GM18951 (cell line): ENCODE data around the gene ZNF385B.

ENCODE experiments used
- POLR2A ChIP-seq: IDR thresholded peaks from 4 replicates; pipeline ENCODE4 v1.6.1; 2011; ENCODE audit warnings: mild to moderate bottlenecking; ENCODE audit not compliant: insufficient read length, insufficient read depth; ENCODE audit errors: extremely low read depth
- in situ Hi-C: fragments of 300-500 bp; cut with MboI; formaldehyde crosslinking; loops from one replicate; pipeline ENCODE4 v1.12.0; 2022; ENCODE audit warnings: low sequenced_read_pairs, mixed read lengths, inconsistent platforms; ENCODE audit not compliant: unreplicated experiment

Gene ZNF385B

GRCh38 chr2:179594268-179595112, 266.9 kb downstream of the ZNF385B start:
- TF ChIP-seq POLR2A = no peak
- in situ Hi-C loops = no loop called here

DNA sequence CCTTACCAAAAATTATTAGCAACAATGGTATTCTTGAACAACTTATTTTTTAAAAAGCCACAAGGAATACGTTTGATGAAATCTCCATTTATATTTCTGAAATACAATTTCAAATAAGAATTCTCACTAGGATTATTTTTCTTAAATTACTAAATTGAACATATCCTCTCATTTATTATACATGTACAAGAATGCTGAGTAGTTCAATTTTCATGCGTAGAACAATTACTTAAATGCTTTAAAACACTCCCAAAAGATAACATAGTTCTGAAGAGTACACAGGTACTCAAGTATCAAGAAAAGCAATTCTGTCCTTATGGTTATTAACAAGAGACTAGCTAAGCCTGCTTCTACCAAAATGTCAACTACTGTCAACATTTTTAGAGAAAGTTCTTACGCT, 268.1 kb downstream of the ZNF385B start:
- TF ChIP-seq POLR2A = no peak
- in situ Hi-C loops = no loop called here

- TF ChIP-seq POLR2A = no peak
- in situ Hi-C loops = no loop called here
Measured at GRCh38 chr2:179592167-179592936, 269.1 kb downstream of the ZNF385B start.

DNA sequence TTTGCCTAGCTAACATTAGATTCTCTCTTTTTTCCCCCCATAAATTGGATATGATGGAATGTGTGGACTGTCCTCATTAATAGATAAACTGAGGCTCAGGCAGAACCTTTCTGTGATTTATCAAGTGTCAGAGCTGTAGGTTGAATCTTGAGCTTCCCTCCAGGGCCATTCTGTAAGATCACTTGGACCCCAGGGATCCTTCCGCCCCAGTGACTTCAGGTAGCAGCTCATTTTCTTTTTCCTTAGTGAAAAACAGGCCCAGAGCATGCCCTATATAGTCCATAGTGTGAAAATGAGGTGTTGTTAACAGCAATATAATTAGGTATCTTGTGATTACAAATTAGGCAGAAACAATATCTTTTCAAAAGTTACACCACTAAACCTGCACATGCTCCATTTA, 269.7 kb downstream of the ZNF385B start:
- TF ChIP-seq POLR2A = no peak
- in situ Hi-C loops = no loop called here

DNA sequence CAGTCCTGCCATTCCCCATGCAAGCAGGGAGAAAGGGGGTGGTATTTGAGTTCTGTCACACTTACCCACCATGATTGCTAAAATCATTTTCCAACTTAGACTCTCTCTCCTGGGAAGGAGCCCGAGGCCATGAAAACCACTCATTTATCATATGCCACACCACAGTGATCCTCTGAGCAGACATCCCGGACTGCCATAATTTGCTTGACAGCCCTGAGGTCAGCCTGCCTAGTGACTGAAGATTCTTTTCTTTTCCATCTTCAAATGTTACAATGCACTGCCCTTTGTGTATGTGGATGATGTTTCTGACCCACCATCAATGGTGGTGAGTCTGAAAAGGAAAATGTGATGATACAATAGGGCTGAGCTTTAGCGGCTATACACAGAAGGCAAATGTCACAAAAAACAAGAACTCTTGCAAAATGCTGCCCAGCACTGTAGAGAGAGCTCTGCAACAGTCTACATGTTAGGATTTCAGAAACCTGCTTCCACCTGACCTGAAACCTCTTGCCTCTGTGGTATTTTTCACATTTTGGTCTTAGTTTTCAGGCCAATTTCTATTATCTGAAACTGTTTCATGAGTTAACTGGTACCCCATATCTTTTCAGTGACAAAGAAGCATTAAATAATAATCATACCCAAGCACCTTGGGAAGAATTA, 272.8 kb downstream of the ZNF385B start:
- in situ Hi-C loops = no loop called here
- TF ChIP-seq POLR2A = no peak

DNA sequence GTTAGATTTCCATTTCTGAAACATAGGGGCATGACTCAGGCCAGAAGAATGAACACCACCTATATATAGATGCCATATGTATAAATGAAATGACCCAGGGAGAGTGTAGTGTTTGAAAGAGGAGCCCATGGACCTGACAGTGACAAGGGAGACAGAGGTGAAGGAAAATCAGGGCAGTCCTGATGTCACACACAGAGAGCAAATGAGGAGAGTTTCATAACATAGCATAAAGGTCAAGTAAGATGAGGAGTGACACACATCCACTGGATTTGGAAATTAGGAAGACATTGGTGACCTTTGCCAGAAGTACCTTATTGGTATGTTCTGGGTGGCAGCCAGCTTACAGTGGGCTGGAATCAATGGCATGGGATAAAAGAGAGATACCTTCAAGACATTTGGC, 276.7 kb downstream of the ZNF385B start:
- TF ChIP-seq POLR2A = no peak
- in situ Hi-C loops = no loop called here

- no peak for TF ChIP-seq POLR2A
- in situ Hi-C loops = no loop called here
Measured at GRCh38 chr2:179581605-179582004, 279.8 kb downstream of the ZNF385B start.

DNA sequence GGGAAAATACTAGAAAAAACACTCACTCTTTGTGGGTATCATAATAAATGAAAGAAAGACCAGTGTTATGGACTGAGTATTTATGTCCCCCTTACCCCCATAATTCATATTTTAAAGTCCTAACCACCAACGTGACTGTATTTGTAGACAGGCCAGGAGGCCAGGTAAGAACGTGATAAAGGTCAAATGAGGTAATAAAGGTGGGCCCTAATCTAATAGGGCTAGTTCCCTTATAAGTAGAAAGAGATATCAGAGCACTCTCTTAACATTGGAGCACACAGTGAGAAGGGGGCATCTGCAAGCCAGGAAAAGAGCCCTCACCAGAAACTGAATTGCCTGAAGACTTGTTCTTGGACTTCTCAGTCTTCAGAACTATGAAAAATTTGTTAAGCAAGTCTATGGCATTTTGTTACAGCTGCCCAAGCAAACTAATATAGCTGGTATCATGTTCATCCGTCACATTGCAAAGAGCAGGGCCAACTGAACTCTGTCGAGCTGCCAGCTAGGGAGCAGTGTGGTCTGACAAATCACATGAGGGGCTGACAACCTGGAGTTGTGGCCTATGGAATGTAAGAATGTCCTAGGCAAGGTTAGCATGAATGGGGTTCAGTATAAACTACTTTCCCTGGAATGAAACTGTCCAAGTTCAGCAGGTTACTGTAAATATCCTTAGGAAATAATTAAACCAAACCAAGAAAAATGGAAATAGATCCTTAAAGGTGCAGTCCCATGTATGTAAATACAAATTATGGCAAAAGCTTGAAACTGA, 280.9 kb downstream of the ZNF385B start:
- in situ Hi-C loops = no loop called here
- no peak for TF ChIP-seq POLR2A

DNA sequence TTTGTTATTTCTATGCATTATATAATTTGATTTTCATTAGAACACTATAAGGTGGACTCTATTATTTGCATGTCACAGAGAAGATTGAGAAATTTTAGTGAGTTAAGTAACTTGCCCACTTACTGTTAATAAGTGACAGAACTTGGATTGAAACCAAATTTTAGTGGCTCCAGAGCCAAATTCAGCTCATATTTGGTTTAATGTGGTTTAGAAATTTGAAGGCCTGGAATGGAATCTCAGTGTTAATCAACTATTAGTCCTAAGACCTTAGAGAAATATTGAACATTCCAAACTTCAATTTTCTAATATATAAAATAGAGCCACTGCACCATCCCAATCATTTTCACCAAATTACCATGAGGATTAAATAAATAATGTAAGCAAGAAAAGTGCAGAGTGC, 281.6 kb downstream of the ZNF385B start:
- TF ChIP-seq POLR2A = no peak
- in situ Hi-C loops = no loop called here

DNA sequence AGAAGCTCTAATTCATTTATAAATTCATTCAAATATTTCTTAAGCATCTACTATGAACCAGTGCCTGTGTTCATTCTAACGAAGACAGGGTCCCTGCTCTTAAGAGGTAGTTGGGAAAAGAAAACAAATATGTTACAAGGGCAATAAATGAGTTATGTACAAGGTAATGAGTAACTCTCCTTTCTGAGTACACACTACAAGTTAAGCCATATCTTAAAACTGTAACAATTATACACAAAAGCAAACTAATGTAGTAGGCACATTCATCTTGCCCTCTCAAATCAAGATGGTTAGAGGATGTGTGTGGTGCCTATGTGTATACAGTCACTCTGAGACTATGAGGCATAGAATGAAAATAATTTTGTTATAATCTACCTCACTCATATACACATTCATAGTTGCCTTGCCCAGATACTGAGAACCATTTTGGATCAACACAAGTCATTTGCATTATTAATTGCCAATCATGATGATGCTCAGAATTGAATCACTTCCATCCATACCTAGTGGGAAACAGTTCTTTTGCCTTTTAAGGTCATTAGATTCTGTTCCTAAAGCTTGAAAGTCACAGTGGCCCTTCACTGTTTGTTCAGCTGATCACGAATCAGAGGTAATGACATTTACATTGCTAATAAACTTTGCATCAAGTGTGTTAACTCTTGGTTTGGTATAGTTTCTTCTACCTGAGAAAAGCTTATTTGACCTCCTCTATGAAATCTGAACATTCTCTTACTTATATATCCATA, 283.1 kb downstream of the ZNF385B start:
- TF ChIP-seq POLR2A = no peak
- in situ Hi-C loops = no loop called here

DNA sequence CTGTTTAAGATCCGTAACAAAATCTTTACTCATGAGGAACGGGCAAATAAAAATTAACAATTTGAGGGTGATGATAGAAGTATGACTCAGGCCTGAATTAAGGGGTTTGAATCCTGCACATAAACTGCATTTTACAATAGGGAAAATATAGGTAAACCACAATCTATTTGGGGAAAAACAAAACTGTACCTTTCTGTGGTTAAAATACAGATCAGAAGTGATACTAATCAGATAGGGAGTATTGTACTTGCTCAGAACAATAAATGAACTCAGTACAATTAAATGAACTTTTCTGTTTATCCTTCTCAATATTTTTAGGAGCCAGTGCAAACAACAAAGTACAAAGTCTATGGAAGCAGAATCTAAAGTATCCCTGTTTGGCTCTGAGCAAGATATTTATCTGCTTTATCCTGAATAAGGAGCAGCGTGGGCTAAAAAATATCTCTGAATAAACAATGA, 287.3 kb downstream of the ZNF385B start:
- TF ChIP-seq POLR2A = no peak
- in situ Hi-C loops = no loop called here

- in situ Hi-C loops = no loop called here
- no peak for TF ChIP-seq POLR2A
Measured at GRCh38 chr2:179572544-179572943, 288.9 kb downstream of the ZNF385B start.
